ENCODE data around the gene ZBED4. TPM values are rescaled to one million over a fixed set of nuclear protein-coding genes. Genes with fewer than 3 reads are reported as not detected.

Gene ZBED4
- total RNA-seq (2022; extraction: Qiagen RNA extraction): 9.0 to 14.3 TPM (median 11.9 TPM) in 5 replicates

GRCh38 chr22:49852898-49853894, at the start of gene ZBED4:
TSS of gene ZBED4 (plus strand) at chr22:49853844. CDS start at chr22:49883663, 29,819 bp downstream.

GRCh38 chr22:49827853-49828598, 25.6 kb upstream of the ZBED4 start, which contains the start of gene BRD1:
TSS of gene BRD1 (minus strand) at chr22:49827873. CDS start at chr22:49824317, 3,556 bp downstream.

GRCh38 chr22:49917974-49918910, 64.6 kb downstream of the ZBED4 start, which contains the start of the genes ALG12 and CRELD2:
TSS of gene ALG12 (minus strand) at chr22:49918438. CDS start at chr22:49913765, 4,673 bp downstream.
TSS of gene CRELD2 (plus strand) at chr22:49918634. CDS start at chr22:49918770, 136 bp downstream.

Other genes starting within 250 kb of the ZBED4 start
- gene BRD1, start 26.0 kb upstream of the ZBED4 start, total RNA-seq (2022; extraction: Qiagen RNA extraction): 13.0 to 16.3 TPM (median 15.1 TPM) in 5 replicates
- gene ALG12, start 64.6 kb downstream of the ZBED4 start, total RNA-seq (2022; extraction: Qiagen RNA extraction): 7.5 to 13.8 TPM (median 10.1 TPM) in 5 replicates
- gene CRELD2, start 64.8 kb downstream of the ZBED4 start, total RNA-seq (2022; extraction: Qiagen RNA extraction): 22.4 to 28.9 TPM (median 28.0 TPM) in 5 replicates
- 47.7 to 76.4 TPM (median 72.4 TPM) in 5 replicates for gene PIM3, start 106.9 kb downstream of the ZBED4 start, total RNA-seq (2022; extraction: Qiagen RNA extraction)
- 0.05 to 0.06 TPM in 2 of 5 replicates, not detected in the others for gene IL17REL, start 158.9 kb downstream of the ZBED4 start, total RNA-seq (2022; extraction: Qiagen RNA extraction)
- not detected in 5 replicates for gene TTLL8, start 204.5 kb downstream of the ZBED4 start, total RNA-seq (2022; extraction: Qiagen RNA extraction)
- 0.02 TPM in 1 of 5 replicates, not detected in the others for gene MLC1, start 231.6 kb downstream of the ZBED4 start, total RNA-seq (2022; extraction: Qiagen RNA extraction)
- 0.03 TPM in 1 of 5 replicates, not detected in the others for gene MOV10L1, start 236.2 kb downstream of the ZBED4 start, total RNA-seq (2022; extraction: Qiagen RNA extraction)